Natural killer cell (primary cell): ENCODE results near the gene KCTD16. TPM values are rescaled to one million over a fixed set of nuclear protein-coding genes. Genes with fewer than 3 reads are reported as not detected.

Experiments used
- ATAC-seq, 3 donors: fragments of 150-1000 bp in 2 of 3; fragments of 200-7000 bp in 1 of 3; cut with Tn5 transposase; 1 replicate in 1 of 3; 2 replicates in 2 of 3; pipeline ENCODE4 v1.10.0; 2021; ENCODE audit warnings: mild to moderate bottlenecking in 2 of 3, moderate library complexity in 2 of 3
- DNase-seq, 2 donors: peaks; one replicate each; pipeline versions ENCODE4 v3.0.0 to v3.0.0-alpha.2; 2013 to 2021; ENCODE audit warnings: mixed read lengths in 1 of 2
- H3K27ac ChIP-seq: one replicate; pipeline ENCODE4 v1.5.1; 2013; ENCODE audit warnings: mild to moderate bottlenecking, low read length
- H3K27me3 ChIP-seq: one replicate; pipeline ENCODE4 v1.6.1; 2013; ENCODE audit warnings: low read length; ENCODE audit not compliant: control insufficient read depth, insufficient read depth
- H3K36me3 ChIP-seq: one replicate; pipeline ENCODE4 v1.6.1; 2013; ENCODE audit warnings: low read length; ENCODE audit not compliant: control insufficient read depth, insufficient read depth
- H3K4me1 ChIP-seq: one replicate; pipeline ENCODE4 v1.6.1; 2013; ENCODE audit warnings: low read length; ENCODE audit not compliant: control insufficient read depth, insufficient read depth
- H3K4me3 ChIP-seq: one replicate; pipeline ENCODE4 v1.5.1; 2013; ENCODE audit warnings: low read length
- H3K9me3 ChIP-seq: one replicate; pipeline ENCODE4 v1.6.1; 2013; ENCODE audit warnings: low read length; ENCODE audit not compliant: control insufficient read depth, insufficient read depth
- H3K27ac Mint-ChIP-seq, 2 donors: one replicate each; pipeline ENCODE4 v1.8.0; 2022; ENCODE audit warnings: mild to moderate bottlenecking in 2 of 2, mixed read lengths in 2 of 2, moderate library complexity in 1 of 2
- H3K27me3 Mint-ChIP-seq, 2 donors: one replicate each; pipeline ENCODE4 v1.8.0; 2022; ENCODE audit warnings: low read depth in 2 of 2, mixed read lengths in 2 of 2
- H3K36me3 Mint-ChIP-seq: one replicate; pipeline ENCODE4 v1.8.0; 2022; ENCODE audit warnings: mixed read lengths
- H3K4me1 Mint-ChIP-seq, 2 donors: one replicate each; pipeline ENCODE4 v1.8.0; 2022; ENCODE audit warnings: mixed read lengths in 2 of 2
- H3K4me3 Mint-ChIP-seq: one replicate; pipeline ENCODE4 v1.8.0; 2022; ENCODE audit warnings: mild to moderate bottlenecking, moderate library complexity, mixed read lengths
- H3K9me3 Mint-ChIP-seq, 2 donors: one replicate each; pipeline ENCODE4 v1.8.0; 2022; ENCODE audit warnings: mixed read lengths in 2 of 2
- CTCF ChIP-seq: fragments of 200-600 bp; IDR thresholded peaks from one replicate; pipeline ENCODE4 v1.8.0; 2022; ENCODE audit warnings: antibody characterized with exemption
- WGBS: methylation state at CpG from one replicate; pipeline ENCODE4 v1.1.7; 2013; ENCODE audit warnings: missing lambda C conversion rate; ENCODE audit not compliant: insufficient coverage; 5-methylcytosine and 5-hydroxymethylcytosine counted together
- intact Hi-C: fragments of 100-400 bp; cut with micrococcal nuclease; formaldehyde crosslinking; loops from one replicate; pipeline ENCODE4 v1.14.2; 2022
- total RNA-seq, 4 donors: library from RNA; stranded (reverse); fragments of 120-200 nt in 1 of 4; gene quantifications; one replicate each; pipeline versions ENCODE4 v1.2.3 to v1.2.4, GENCODE V29; 2013 to 2022

The KCTD16 gene
- total RNA-seq, 3 donors from 2014 or later (not counting 1 experiment from before 2014, with no cell fraction given), result 0.16 TPM; not detected in 2

- Histone ChIP-seq H3K36me3 (no peaks in the 10 kb centered on the region), H3K9me3 (no peaks in the 10 kb centered on the region), H3K4me3 (no peak overlapping the region), H3K27me3 (no peaks in the 10 kb centered on the region), H3K27ac (no peak overlapping the region), H3K4me1 (no peaks in the 10 kb centered on the region)
- intact Hi-C loops, result no loop called here
- Mint-ChIP-seq H3K9me3 (no peaks in the 10 kb centered on the region), H3K27ac (no peak overlapping the region), H3K4me1 (no peaks in the 10 kb centered on the region), H3K27me3 (peaks cover 17 to 44% of the 10 kb centered on the region in 2 donors), H3K36me3 (no peaks in the 10 kb centered on the region), H3K4me3 (no peak overlapping the region)
- DNase-seq (no peak), ATAC-seq (no peak)
- TF ChIP-seq CTCF, result no peak
- WGBS, result 89% methylated on average over 1 of the region's 1 CpG
These were observed 27.0 kb upstream of the KCTD16 start for GRCh38 chr5:144143625-144144024.

- no peak for ATAC-seq
- no peaks in the 10 kb centered on the region for H3K9me3 Mint-ChIP-seq
- WGBS, result 57% methylated on average over 3 of the region's 4 CpGs
These were observed 25.5 kb upstream of the KCTD16 start for GRCh38 chr5:144144956-144145751.

DNA sequence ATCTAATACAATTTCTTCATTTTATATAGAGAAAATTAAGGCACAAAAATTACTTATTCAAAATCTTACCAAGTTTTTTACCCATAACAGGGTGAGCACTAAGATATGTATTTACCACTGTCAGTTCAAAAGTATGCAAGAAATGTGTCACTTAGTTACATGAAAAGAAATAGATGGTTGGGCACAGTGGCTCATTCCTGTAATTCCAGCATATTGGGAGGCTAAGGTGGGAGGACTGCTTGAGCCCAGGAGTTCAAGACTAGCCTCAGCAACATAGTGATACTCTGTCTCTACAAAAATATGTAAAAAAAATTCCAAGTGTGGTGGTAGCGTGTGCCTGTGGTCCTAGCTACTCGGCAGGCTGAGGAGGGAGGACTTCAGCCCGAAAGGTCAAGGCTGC, 19.6 kb upstream of the KCTD16 start:
- intact Hi-C loops, result no loop called here
- Mint-ChIP-seq H3K9me3 (no peaks in the 10 kb centered on the region), H3K27me3 (no peaks in the 10 kb centered on the region), H3K4me3 (no peak overlapping the region), H3K4me1 (no peaks in the 10 kb centered on the region), H3K36me3 (no peaks in the 10 kb centered on the region), H3K27ac (no peak overlapping the region)
- ATAC-seq (no peak), DNase-seq (no peak)
- no peak for TF ChIP-seq CTCF
- WGBS, result 97% methylated on average over 3 of the region's 3 CpGs
- Histone ChIP-seq H3K4me1 (no peaks in the 10 kb centered on the region), H3K27me3 (no peaks in the 10 kb centered on the region), H3K36me3 (no peaks in the 10 kb centered on the region), H3K4me3 (no peak overlapping the region), H3K27ac (no peak overlapping the region), H3K9me3 (no peaks in the 10 kb centered on the region)

More at GRCh38 chr5:144144956-144145751, 25.5 kb upstream of the KCTD16 start:
- Histone ChIP-seq H3K27me3 (no peaks in the 10 kb centered on the region), H3K4me3 (no peak overlapping the region), H3K27ac (no peak overlapping the region), H3K4me1 (no peaks in the 10 kb centered on the region), H3K9me3 (no peaks in the 10 kb centered on the region), H3K36me3 (no peaks in the 10 kb centered on the region)
- no peak overlapping the region for H3K27ac Mint-ChIP-seq
- peaks cover 10 to 35% of the 10 kb centered on the region in 2 donors for H3K27me3 Mint-ChIP-seq
- no peak overlapping the region for H3K4me3 Mint-ChIP-seq
- no peak for TF ChIP-seq CTCF
- DNase-seq, result no peak
- H3K4me1 Mint-ChIP-seq, result no peaks in the 10 kb centered on the region
- no peaks in the 10 kb centered on the region for H3K36me3 Mint-ChIP-seq
- intact Hi-C loops, result no loop called here

DNA sequence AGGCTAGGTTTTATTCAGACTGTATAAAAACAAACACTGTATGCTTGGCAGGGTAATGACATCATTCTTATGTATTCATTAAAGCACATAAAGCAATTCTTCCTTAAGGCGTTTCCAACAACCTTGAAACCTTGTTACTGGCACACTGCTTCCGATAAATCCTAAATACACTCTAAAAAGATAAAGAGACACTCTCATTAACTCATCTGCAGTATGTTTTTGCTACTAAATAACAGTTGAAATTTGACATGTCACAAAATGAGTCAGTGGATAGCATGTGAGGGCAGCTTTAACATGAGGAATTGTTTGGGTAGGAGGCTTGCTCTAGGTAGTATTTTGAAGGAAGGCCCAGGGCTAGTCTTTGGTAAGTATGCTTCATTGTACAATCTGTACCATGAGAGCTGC, 13.9 kb upstream of the KCTD16 start:
- Mint-ChIP-seq H3K27ac (no peak overlapping the region), H3K9me3 (no peaks in the 10 kb centered on the region), H3K36me3 (peaks cover 7% of the 10 kb centered on the region), H3K4me1 (no peaks in the 10 kb centered on the region), H3K4me3 (no peak overlapping the region), H3K27me3 (no peaks in the 10 kb centered on the region)
- Histone ChIP-seq H3K36me3 (peaks cover 26% of the 10 kb centered on the region), H3K27ac (no peak overlapping the region), H3K27me3 (no peaks in the 10 kb centered on the region), H3K4me1 (no peaks in the 10 kb centered on the region), H3K4me3 (no peak overlapping the region), H3K9me3 (no peaks in the 10 kb centered on the region)
- DNase-seq (no peak), ATAC-seq (no peak)
- WGBS, result 100% methylated on average over 2 of the region's 2 CpGs
- intact Hi-C loops, result no loop called here
- TF ChIP-seq CTCF, result no peak
